Nephron (organoid): Measurements from ENCODE around the gene GSTM1.
"Not testable (repeated sequence)": the region's sequence is repeated elsewhere in the genome, so short reads cannot be mapped to it uniquely, and the experiment has no call there.

Source experiments
- H3K27ac Mint-ChIP-seq, 3 experiments: 2 replicates each; pipeline ENCODE4 v1.8.0; 2020; ENCODE audit warnings: mixed read lengths in 3 of 3, mild to moderate bottlenecking in 2 of 3, moderate library complexity in 1 of 3
- H3K27me3 Mint-ChIP-seq: 2 replicates; pipeline ENCODE4 v1.8.0; 2021; ENCODE audit warnings: low read depth, mild to moderate bottlenecking, moderate library complexity, mixed read lengths
- H3K36me3 Mint-ChIP-seq: 2 replicates; pipeline ENCODE4 v1.8.0; 2020; ENCODE audit warnings: low read depth, mixed read lengths
- H3K4me1 Mint-ChIP-seq: 2 replicates; pipeline ENCODE4 v1.8.0; 2020; ENCODE audit warnings: mixed read lengths
- H3K4me3 Mint-ChIP-seq, 3 experiments: 2 replicates each; pipeline ENCODE4 v1.8.0; 2020; ENCODE audit warnings: mild to moderate bottlenecking in 3 of 3, mixed read lengths in 3 of 3, moderate library complexity in 2 of 3
- H3K9me3 Mint-ChIP-seq: 2 replicates; pipeline ENCODE4 v1.8.0; 2020; ENCODE audit warnings: mixed read lengths
- TF ChIP-seq, protein P1 (sequence below), 3 experiments: fragments of 200-600 bp; sonication (generic); IDR thresholded peaks; one replicate each; pipeline ENCODE4 v1.5.0; 2021; ENCODE audit warnings: antibody characterized with exemption in 3 of 3; ENCODE audit not compliant: unreplicated experiment in 3 of 3

Gene GSTM1

DNA sequence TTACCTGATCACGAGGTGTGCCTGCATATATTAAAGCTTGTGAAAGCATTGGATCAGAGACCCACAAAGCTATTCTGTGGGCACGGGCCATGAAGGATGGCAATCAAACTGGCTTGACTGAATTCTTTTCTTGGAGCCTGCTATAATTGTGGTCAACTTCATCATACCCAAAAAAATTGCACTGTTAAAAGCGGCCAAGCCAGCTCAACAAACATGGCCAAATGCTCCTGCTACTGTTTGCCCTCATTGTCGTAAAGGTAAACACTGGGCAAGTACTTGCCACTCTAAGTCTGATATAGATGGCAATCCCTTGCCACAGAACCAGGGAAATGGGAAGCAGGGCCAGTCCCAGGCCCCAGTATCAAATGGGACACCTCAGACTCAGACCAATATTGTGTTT is 17.8 kb downstream of the GSTM1 start:
- Mint-ChIP-seq H3K4me3 (no peak overlapping the region), H3K4me1 (no peaks in the 10 kb centered on the region), H3K27ac (no peak overlapping the region), H3K36me3 (peaks cover 34% of the 10 kb centered on the region), H3K9me3 (peaks cover 38% of the 10 kb centered on the region), H3K27me3 (no peaks in the 10 kb centered on the region)
- TF ChIP-seq, protein P1, sequence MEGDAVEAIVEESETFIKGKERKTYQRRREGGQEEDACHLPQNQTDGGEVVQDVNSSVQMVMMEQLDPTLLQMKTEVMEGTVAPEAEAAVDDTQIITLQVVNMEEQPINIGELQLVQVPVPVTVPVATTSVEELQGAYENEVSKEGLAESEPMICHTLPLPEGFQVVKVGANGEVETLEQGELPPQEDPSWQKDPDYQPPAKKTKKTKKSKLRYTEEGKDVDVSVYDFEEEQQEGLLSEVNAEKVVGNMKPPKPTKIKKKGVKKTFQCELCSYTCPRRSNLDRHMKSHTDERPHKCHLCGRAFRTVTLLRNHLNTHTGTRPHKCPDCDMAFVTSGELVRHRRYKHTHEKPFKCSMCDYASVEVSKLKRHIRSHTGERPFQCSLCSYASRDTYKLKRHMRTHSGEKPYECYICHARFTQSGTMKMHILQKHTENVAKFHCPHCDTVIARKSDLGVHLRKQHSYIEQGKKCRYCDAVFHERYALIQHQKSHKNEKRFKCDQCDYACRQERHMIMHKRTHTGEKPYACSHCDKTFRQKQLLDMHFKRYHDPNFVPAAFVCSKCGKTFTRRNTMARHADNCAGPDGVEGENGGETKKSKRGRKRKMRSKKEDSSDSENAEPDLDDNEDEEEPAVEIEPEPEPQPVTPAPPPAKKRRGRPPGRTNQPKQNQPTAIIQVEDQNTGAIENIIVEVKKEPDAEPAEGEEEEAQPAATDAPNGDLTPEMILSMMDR (IDR thresholded peaks at IDR 0.05; ENCODE audit: unreplicated experiment in 3 of 3) = no peak

DNA sequence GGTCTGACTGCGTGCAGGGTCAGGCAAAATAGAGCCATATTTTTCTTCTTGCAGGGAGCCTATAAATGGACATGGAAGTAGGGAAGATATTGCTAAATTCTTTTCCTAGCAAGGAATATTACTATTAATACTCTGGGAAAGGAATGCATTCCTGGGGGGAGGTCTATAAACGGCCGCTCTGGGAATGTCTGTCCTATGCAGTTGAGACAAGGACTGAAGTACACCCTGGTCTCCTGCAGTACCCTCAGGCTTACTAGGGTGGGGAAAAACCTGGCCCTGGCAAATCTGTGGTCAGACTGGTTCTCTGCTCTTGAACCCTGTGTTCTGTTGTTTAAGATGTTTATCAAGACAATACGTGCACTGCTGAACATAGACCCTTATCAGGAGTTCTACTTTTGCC is 21.3 kb downstream of the GSTM1 start:
- H3K27me3 Mint-ChIP-seq, H3K4me1 Mint-ChIP-seq, H3K27ac Mint-ChIP-seq, H3K4me3 Mint-ChIP-seq: not testable (repeated sequence)
- Mint-ChIP-seq H3K9me3 (peaks cover 31% of the 10 kb centered on the region), H3K36me3 (peaks cover 27% of the 10 kb centered on the region)

DNA sequence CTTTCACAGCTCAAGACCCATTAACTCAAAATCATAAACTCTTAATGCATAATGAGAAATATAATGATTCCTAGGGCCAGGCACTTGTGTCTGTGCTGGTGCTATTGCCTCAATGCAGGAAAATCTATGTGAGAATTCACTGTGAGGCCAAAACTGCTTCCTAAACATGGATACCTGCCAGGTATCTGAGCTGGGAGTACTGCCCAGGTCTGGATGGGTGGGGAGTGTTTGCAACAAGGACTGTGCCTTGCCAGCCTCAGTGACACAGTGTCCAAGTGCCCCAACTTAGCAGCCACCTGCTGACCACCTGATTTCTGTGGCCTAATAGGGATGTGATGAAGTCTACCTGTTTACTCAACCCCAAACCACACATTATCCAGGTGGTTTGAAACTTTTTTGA is 22.2 kb downstream of the GSTM1 start:
- not testable (repeated sequence) for H3K4me3 Mint-ChIP-seq, H3K4me1 Mint-ChIP-seq, H3K27me3 Mint-ChIP-seq, H3K27ac Mint-ChIP-seq
- peaks cover 19% of the 10 kb centered on the region for H3K36me3 Mint-ChIP-seq
- H3K9me3 Mint-ChIP-seq = peaks cover 26% of the 10 kb centered on the region

DNA sequence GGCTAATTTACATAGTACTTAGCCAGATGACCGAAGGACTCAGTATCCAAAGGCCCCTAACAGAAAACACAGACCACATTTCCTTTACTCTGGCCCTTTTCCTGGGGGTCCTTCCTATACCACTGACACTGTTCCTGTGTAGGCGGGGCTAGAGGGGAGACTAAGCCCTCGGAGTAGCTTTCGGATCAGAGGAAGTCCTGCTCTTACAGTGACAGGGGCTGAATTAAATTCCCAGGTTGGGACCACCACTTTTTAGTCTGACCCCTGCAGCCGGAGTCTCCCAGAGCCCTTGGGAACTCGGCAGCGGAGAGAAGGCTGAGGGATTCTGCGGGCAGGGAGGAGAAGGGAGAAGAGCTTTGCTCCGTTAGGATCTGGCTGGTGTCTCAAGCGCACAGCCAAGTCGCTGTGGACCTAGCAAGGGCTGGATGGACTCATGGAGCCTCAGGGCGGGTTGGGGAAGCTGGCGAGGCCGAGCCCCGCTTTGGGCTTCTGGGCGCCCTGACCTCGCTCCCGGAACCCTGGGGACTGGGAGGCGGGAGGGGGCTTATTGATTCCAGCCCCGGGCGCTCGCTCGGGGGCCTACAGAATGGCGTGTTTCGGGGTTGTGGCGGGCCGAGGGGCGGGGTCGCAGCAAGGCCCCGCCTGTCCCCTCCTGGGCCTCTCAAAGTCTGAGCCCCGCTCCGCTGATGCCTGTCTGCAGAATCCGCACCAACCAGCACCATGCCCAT is 24.1 kb downstream of the GSTM1 start, which contains the start of gene GSTM5:
TSS of gene GSTM5 (plus strand) at position 659 of the 728 bp plus-strand sequence. CDS start at position 721, 62 bp downstream.
- H3K27me3 Mint-ChIP-seq, H3K27ac Mint-ChIP-seq, H3K4me3 Mint-ChIP-seq: not testable (repeated sequence)
- peaks cover 19% of the 10 kb centered on the region for H3K36me3 Mint-ChIP-seq
- peaks cover 23% of the 10 kb centered on the region for H3K9me3 Mint-ChIP-seq
- H3K4me1 Mint-ChIP-seq = peaks cover 11% of the 10 kb centered on the region

DNA sequence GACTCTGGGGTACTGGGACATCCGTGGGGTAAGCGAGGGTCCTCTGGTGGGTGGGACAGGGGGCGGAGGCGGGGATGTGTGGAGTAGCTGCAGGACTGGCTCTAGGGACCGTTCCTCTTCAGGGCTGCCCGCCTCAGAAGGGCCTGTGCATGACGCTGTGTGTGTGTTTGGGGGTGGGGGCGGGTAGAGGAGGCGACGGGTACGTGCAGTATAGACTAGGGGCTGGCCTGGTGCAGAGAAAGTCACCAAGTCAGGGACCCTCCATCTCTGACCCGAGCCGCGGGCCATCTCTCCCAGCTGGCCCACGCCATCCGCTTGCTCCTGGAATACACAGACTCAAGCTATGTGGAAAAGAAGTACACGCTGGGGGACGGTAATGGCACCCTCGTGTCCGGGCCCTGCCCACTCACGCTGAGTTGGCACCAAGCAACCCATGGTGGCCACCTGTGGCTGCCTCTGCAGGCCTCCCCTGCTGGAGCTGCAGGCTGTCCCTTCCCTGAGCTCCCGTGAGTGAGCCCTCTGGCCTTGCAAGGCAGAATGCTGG is 24.8 kb downstream of the GSTM1 start:
- H3K9me3 Mint-ChIP-seq = peaks cover 18% of the 10 kb centered on the region
- H3K4me3 Mint-ChIP-seq = no peak overlapping the region
- TF ChIP-seq, protein P1 (IDR thresholded peaks at IDR 0.05; ENCODE audit: unreplicated experiment in 3 of 3) = no peak
- no peak overlapping the region for H3K27ac Mint-ChIP-seq
- H3K27me3 Mint-ChIP-seq = peaks cover 8% of the 10 kb centered on the region
- H3K36me3 Mint-ChIP-seq = peaks cover 17% of the 10 kb centered on the region
- H3K4me1 Mint-ChIP-seq = peaks cover 13% of the 10 kb centered on the region

DNA sequence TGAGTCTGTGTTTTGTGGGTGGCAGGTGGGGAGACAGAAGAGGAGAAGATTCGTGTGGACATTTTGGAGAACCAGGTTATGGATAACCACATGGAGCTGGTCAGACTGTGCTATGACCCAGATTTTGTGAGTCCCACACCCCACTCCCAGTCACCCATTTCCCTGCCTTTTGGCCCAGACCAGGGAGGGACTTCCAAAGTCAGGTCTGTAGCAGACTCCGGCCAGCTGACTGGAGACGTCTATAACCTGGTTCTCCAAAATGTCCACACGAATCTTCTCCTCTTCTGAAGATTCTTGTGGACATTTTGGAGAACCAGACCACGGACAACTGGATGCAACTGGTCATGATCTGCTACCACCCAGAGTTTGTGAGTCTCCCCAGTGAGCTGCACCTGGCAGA is 26.0 kb downstream of the GSTM1 start:
- TF ChIP-seq, protein P1 (IDR thresholded peaks at IDR 0.05; ENCODE audit: unreplicated experiment in 3 of 3) = no peak
- Mint-ChIP-seq H3K27me3 (peaks cover 13% of the 10 kb centered on the region), H3K4me1 (peaks cover 25% of the 10 kb centered on the region), H3K36me3 (peaks cover 8% of the 10 kb centered on the region), H3K27ac (no peak overlapping the region), H3K9me3 (peaks cover 11% of the 10 kb centered on the region), H3K4me3 (no peak overlapping the region)

DNA sequence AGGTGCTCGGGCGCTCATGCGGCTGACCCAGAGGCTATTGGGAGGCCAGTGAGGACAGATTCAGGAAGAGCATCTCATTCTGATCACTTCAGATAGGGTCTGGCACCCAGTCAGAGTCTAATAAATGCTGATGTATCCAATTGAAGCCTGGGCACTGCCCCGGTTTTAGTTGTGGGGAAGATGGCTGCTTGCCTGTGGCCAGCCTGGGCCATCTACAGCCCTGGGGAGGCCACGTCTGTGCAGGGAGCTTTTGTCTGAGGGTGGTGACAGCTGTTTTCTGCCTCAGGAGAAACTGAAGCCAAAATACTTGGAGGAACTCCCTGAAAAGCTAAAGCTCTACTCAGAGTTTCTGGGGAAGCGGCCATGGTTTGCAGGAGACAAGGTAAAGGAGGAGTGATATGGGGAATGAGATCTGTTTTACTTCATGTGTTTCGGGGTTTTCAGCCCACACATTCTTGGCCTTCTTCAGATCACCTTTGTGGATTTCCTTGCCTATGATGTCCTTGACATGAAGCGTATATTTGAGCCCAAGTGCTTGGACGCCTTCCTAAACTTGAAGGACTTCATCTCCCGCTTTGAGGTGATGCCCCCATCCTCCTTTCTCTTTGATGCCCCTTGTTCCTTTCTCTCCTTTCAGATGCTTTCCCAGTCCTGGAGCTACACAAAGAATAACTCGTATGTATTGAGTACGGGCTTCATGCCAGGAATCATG is 27.2 kb downstream of the GSTM1 start:
- TF ChIP-seq, protein P1 (IDR thresholded peaks at IDR 0.05; ENCODE audit: unreplicated experiment in 3 of 3) = no peak
- Mint-ChIP-seq H3K36me3 (no peaks in the 10 kb centered on the region), H3K4me3 (no peak overlapping the region), H3K27ac (peak overlapping the region in 1 of 3 experiments; percentile 2), H3K4me1 (peaks cover 25% of the 10 kb centered on the region), H3K9me3 (peaks cover 4% of the 10 kb centered on the region), H3K27me3 (peaks cover 13% of the 10 kb centered on the region)
